H9 (cell line): ENCODE measurements around the gene R3HDM4. TPM values are rescaled to one million over a fixed set of nuclear protein-coding genes. Genes with fewer than 3 reads are reported as not detected.

Experiments
- DNase-seq: peaks from one replicate; pipeline ENCODE4 v3.0.0-alpha.2; 2017
- H2AFZ ChIP-seq: one replicate; pipeline ENCODE4 v1.6.1; 2013; ENCODE audit warnings: mild to moderate bottlenecking, low read length, control low read depth, moderate library complexity
- H2AK5ac ChIP-seq: 2 replicates; pipeline ENCODE4 v1.6.1; 2013; ENCODE audit warnings: low read length, control low read depth, mixed read lengths; ENCODE audit not compliant: insufficient read length
- H2BK120ac ChIP-seq: one replicate; pipeline ENCODE4 v1.6.1; 2013; ENCODE audit warnings: low read depth, mild to moderate bottlenecking, low read length, control low read depth, inconsistent platforms; ENCODE audit not compliant: poor library complexity, severe bottlenecking
- H2BK12ac ChIP-seq: 2 replicates; pipeline ENCODE4 v1.6.1; 2013; ENCODE audit warnings: low read length, control low read depth, mixed read lengths, low read depth; ENCODE audit not compliant: insufficient read length
- H2BK15ac ChIP-seq: 2 replicates; pipeline ENCODE4 v1.6.1; 2013; ENCODE audit warnings: low read depth, low read length, control low read depth
- H2BK20ac ChIP-seq: one replicate; pipeline ENCODE4 v1.6.1; 2013; ENCODE audit warnings: low read depth, mild to moderate bottlenecking, low read length, control low read depth, inconsistent platforms; ENCODE audit not compliant: poor library complexity, severe bottlenecking
- H2BK5ac ChIP-seq: 2 replicates; pipeline ENCODE4 v1.6.1; 2013; ENCODE audit warnings: low read length, control low read depth, mixed read lengths; ENCODE audit not compliant: insufficient read length
- H3K14ac ChIP-seq: 2 replicates; pipeline ENCODE4 v1.6.1; 2013; ENCODE audit warnings: low read length, control low read depth; ENCODE audit not compliant: insufficient read depth
- H3K18ac ChIP-seq: 2 replicates; pipeline ENCODE4 v1.6.1; 2013; ENCODE audit warnings: low read depth, mild to moderate bottlenecking, mixed read lengths, low read length, control low read depth; ENCODE audit not compliant: insufficient read length
- H3K23ac ChIP-seq: 2 replicates; pipeline ENCODE4 v1.6.1; 2013; ENCODE audit warnings: low read length, control low read depth, mixed read lengths, low read depth; ENCODE audit not compliant: insufficient read length
- H3K23me2 ChIP-seq: 2 replicates; pipeline ENCODE4 v1.6.1; 2013; ENCODE audit warnings: low read depth, mild to moderate bottlenecking, mixed read lengths, low read length, control low read depth; ENCODE audit not compliant: insufficient read length, poor library complexity, severe bottlenecking
- H3K27ac ChIP-seq: 2 replicates; pipeline ENCODE4 v1.5.1; 2013; ENCODE audit warnings: low read length, control low read depth, mixed read lengths, low read depth; ENCODE audit not compliant: insufficient read length
- H3K27me3 ChIP-seq: 2 replicates; pipeline ENCODE4 v1.6.1; 2013; ENCODE audit warnings: low read length, control low read depth, inconsistent platforms; ENCODE audit not compliant: insufficient read depth
- H3K4ac ChIP-seq: 2 replicates; pipeline ENCODE4 v1.6.1; 2013; ENCODE audit warnings: low read depth, mild to moderate bottlenecking, control low read depth, inconsistent platforms, low read length, moderate library complexity
- H3K4me1 ChIP-seq: 2 replicates; pipeline ENCODE4 v1.6.1; 2013; ENCODE audit warnings: low read length, control low read depth, inconsistent platforms; ENCODE audit not compliant: insufficient read depth
- H3K4me2 ChIP-seq: 2 replicates; pipeline ENCODE4 v1.6.1; 2013; ENCODE audit warnings: low read length, control low read depth, mixed read lengths; ENCODE audit not compliant: insufficient read length, insufficient read depth
- H3K56ac ChIP-seq: 2 replicates; pipeline ENCODE4 v1.6.1; 2013; ENCODE audit warnings: low read depth, mild to moderate bottlenecking, mixed read lengths, low read length, control low read depth; ENCODE audit not compliant: insufficient read length
- H3K79me1 ChIP-seq: 2 replicates; pipeline ENCODE4 v1.6.1; 2013; ENCODE audit warnings: low read depth, mild to moderate bottlenecking, moderate library complexity, low read length, control low read depth, inconsistent platforms; ENCODE audit not compliant: insufficient read depth, poor library complexity, severe bottlenecking
- H3K79me2 ChIP-seq: 2 replicates; pipeline ENCODE4 v1.6.1; 2013; ENCODE audit warnings: low read length, control low read depth, inconsistent platforms; ENCODE audit not compliant: insufficient read depth
- H3K9ac ChIP-seq: 2 replicates; pipeline ENCODE4 v1.6.1; 2013; ENCODE audit warnings: low read length, control low read depth, mixed read lengths; ENCODE audit not compliant: insufficient read length; ENCODE audit errors: extremely low read depth
- H3K9me3 ChIP-seq: one replicate; pipeline ENCODE4 v1.6.1; 2013; ENCODE audit warnings: low read depth, low read length, inconsistent platforms; ENCODE audit not compliant: control insufficient read depth
- H3T11ph ChIP-seq: one replicate; pipeline ENCODE4 v1.6.1; 2013; ENCODE audit warnings: mild to moderate bottlenecking, low read length, control low read depth, inconsistent platforms
- H4K20me1 ChIP-seq: one replicate; pipeline ENCODE4 v1.6.1; 2013; ENCODE audit not compliant: control insufficient read depth, insufficient read length, insufficient read depth
- H4K5ac ChIP-seq: 2 replicates; pipeline ENCODE4 v1.6.1; 2013; ENCODE audit warnings: low read depth, mild to moderate bottlenecking, mixed read lengths, low read length, control low read depth; ENCODE audit not compliant: insufficient read length
- H4K8ac ChIP-seq: replicated peaks from 2 replicates; pipeline ENCODE4 v1.6.1; 2013; ENCODE audit warnings: low read length, control low read depth, mixed read lengths, low read depth; ENCODE audit not compliant: insufficient read length
- H4K91ac ChIP-seq: 2 replicates; pipeline ENCODE4 v1.6.1; 2013; ENCODE audit warnings: low read depth, mild to moderate bottlenecking, moderate library complexity, mixed read lengths, low read length, control low read depth; ENCODE audit not compliant: insufficient read length
- H3K27ac Mint-ChIP-seq, 3 experiments: 2 replicates in 2 of 3; 3 replicates in 1 of 3; pipeline ENCODE4 v1.8.0; 2020 to 2021; ENCODE audit warnings: mixed read lengths in 3 of 3, mild to moderate bottlenecking in 1 of 3, moderate library complexity in 1 of 3
- H3K27me3 Mint-ChIP-seq: 2 replicates; pipeline ENCODE4 v1.8.0; 2021; ENCODE audit warnings: low read depth, mild to moderate bottlenecking, moderate library complexity, mixed read lengths
- H3K36me3 Mint-ChIP-seq, 3 experiments: 2 replicates in 2 of 3; 3 replicates in 1 of 3; pipeline ENCODE4 v1.8.0; 2020 to 2021; ENCODE audit warnings: low read depth in 3 of 3, mixed read lengths in 3 of 3; ENCODE audit not compliant: insufficient read depth in 1 of 3
- H3K4me1 Mint-ChIP-seq, 2 experiments: 2 replicates each; pipeline ENCODE4 v1.8.0; 2020; ENCODE audit warnings: mixed read lengths in 2 of 2
- H3K4me3 Mint-ChIP-seq, 2 experiments: 2 replicates in 1 of 2; 3 replicates in 1 of 2; pipeline ENCODE4 v1.8.0; 2020 to 2021; ENCODE audit warnings: mild to moderate bottlenecking in 2 of 2, mixed read lengths in 2 of 2, moderate library complexity in 1 of 2
- H3K9me3 Mint-ChIP-seq, 2 experiments: 2 replicates in 1 of 2; 3 replicates in 1 of 2; pipeline ENCODE4 v1.8.0; 2020; ENCODE audit warnings: mild to moderate bottlenecking in 2 of 2, mixed read lengths in 2 of 2, moderate library complexity in 1 of 2
- WGBS: extraction: QIAGEN DNeasy Blood & Tissue Kit; methylation state at CpG from one replicate; pipeline ENCODE4 v1.1.7; 2013; ENCODE audit warnings: missing lambda C conversion rate, low lambda C conversion rate, mixed read lengths; ENCODE audit not compliant: insufficient read length; ENCODE audit errors: extremely low coverage; 5-methylcytosine and 5-hydroxymethylcytosine counted together
- total RNA-seq: library from RNA; stranded (reverse); gene quantifications from 2 replicates; pipeline ENCODE4 v1.2.1, GENCODE V29; 2021
- TF ChIP-seq, protein P1 (sequence below): fragments of 200-600 bp; sonication (generic); conservative IDR thresholded peaks from 3 replicates; pipeline ENCODE4 v1.8.0; 2021; ENCODE audit warnings: antibody characterized with exemption, mild to moderate bottlenecking

The R3HDM4 gene
- total RNA-seq, 1 experiment from 2014 or later: 66.4 TPM

GRCh38 chr19:944663-945241 is 31.7 kb upstream of the R3HDM4 start:
- peaks cover 12% of the 10 kb centered on the region for H4K20me1 ChIP-seq
- no peak overlapping the region for H3K23ac ChIP-seq
- peaks cover 14 to 31% (median 31%) of the 10 kb centered on the region in 3 experiments; a peak in 6 of 7 replicates for H3K36me3 Mint-ChIP-seq

More at GRCh38 chr19:944663-945241, 31.7 kb upstream of the R3HDM4 start:
- H2BK20ac ChIP-seq: no peak overlapping the region
- H3K9ac ChIP-seq: no peak overlapping the region
- no peak overlapping the region for H4K8ac ChIP-seq
- DNase-seq: no peak
- H3K9me3 ChIP-seq: no peaks in the 10 kb centered on the region
- no peak overlapping the region for H3T11ph ChIP-seq
- no peak overlapping the region for H4K5ac ChIP-seq
- no peak overlapping the region for H4K91ac ChIP-seq
- H3K14ac ChIP-seq: no peak overlapping the region
- no peaks in the 10 kb centered on the region; the same call in 1 of the 2 replicates for H3K27me3 Mint-ChIP-seq
- no peak overlapping the region for H2AK5ac ChIP-seq
- H3K79me1 ChIP-seq: no peaks in the 10 kb centered on the region
- H3K27ac Mint-ChIP-seq: peak overlapping the region in 1 of 3 experiments; percentile 72; a peak in 2 of 7 replicates
- no peak overlapping the region for H3K56ac ChIP-seq
- whole genome bisulfite sequencing: no CpG with 5 or more reads among the region's 22 CpGs
- H2BK15ac ChIP-seq: no peak overlapping the region
- H2AFZ ChIP-seq: no peak overlapping the region
- H3K27ac ChIP-seq: no peak overlapping the region
- H3K4me3 Mint-ChIP-seq: no peak overlapping the region
- no peaks in the 10 kb centered on the region for H3K4me1 ChIP-seq
- no peaks in the 10 kb centered on the region for H3K27me3 ChIP-seq
- H2BK5ac ChIP-seq: no peak overlapping the region
- no peak overlapping the region for H3K18ac ChIP-seq
- H3K4ac ChIP-seq: no peak overlapping the region
- no peak overlapping the region for H3K4me2 ChIP-seq
- no peak overlapping the region for H2BK120ac ChIP-seq
- H3K9me3 Mint-ChIP-seq: no peaks in the 10 kb centered on the region
- H3K23me2 ChIP-seq: no peaks in the 10 kb centered on the region
- TF ChIP-seq, protein P1, sequence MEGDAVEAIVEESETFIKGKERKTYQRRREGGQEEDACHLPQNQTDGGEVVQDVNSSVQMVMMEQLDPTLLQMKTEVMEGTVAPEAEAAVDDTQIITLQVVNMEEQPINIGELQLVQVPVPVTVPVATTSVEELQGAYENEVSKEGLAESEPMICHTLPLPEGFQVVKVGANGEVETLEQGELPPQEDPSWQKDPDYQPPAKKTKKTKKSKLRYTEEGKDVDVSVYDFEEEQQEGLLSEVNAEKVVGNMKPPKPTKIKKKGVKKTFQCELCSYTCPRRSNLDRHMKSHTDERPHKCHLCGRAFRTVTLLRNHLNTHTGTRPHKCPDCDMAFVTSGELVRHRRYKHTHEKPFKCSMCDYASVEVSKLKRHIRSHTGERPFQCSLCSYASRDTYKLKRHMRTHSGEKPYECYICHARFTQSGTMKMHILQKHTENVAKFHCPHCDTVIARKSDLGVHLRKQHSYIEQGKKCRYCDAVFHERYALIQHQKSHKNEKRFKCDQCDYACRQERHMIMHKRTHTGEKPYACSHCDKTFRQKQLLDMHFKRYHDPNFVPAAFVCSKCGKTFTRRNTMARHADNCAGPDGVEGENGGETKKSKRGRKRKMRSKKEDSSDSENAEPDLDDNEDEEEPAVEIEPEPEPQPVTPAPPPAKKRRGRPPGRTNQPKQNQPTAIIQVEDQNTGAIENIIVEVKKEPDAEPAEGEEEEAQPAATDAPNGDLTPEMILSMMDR: no peak
- H3K79me2 ChIP-seq: peaks cover 2% of the 10 kb centered on the region; the same call in 1 of the 2 replicates
- H3K4me1 Mint-ChIP-seq: no peaks in the 10 kb centered on the region
- no peak overlapping the region for H2BK12ac ChIP-seq
